G401 (cell line): ENCODE data around the gene RBBP8NL. TPM values are rescaled to one million over a fixed set of nuclear protein-coding genes. Genes with fewer than 3 reads are reported as not detected.
"Not testable (repeated sequence)": the region's sequence is repeated elsewhere in the genome, so short reads cannot be mapped to it uniquely, and the experiment has no call there.

Source experiments
- DNase-seq: peaks from one replicate; pipeline ENCODE4 v3.0.0-alpha.2; 2015; ENCODE audit warnings: low spot score
- in situ Hi-C: cut with HindIII; loops from 2 replicates; pipeline ENCODE4 v1.10.0; 2016; ENCODE audit warnings: low sequenced_read_pairs, mixed read lengths
- total RNA-seq: library from RNA; depleted of rRNA; stranded (reverse); fragments of >200 nt; shearing (Covaris generic); gene quantifications from 2 replicates; pipeline ENCODE4 v1.2.3, GENCODE V29; 2014

The RBBP8NL gene
- total RNA-seq, 1 experiment from 2014 or later: not detected

DNA sequence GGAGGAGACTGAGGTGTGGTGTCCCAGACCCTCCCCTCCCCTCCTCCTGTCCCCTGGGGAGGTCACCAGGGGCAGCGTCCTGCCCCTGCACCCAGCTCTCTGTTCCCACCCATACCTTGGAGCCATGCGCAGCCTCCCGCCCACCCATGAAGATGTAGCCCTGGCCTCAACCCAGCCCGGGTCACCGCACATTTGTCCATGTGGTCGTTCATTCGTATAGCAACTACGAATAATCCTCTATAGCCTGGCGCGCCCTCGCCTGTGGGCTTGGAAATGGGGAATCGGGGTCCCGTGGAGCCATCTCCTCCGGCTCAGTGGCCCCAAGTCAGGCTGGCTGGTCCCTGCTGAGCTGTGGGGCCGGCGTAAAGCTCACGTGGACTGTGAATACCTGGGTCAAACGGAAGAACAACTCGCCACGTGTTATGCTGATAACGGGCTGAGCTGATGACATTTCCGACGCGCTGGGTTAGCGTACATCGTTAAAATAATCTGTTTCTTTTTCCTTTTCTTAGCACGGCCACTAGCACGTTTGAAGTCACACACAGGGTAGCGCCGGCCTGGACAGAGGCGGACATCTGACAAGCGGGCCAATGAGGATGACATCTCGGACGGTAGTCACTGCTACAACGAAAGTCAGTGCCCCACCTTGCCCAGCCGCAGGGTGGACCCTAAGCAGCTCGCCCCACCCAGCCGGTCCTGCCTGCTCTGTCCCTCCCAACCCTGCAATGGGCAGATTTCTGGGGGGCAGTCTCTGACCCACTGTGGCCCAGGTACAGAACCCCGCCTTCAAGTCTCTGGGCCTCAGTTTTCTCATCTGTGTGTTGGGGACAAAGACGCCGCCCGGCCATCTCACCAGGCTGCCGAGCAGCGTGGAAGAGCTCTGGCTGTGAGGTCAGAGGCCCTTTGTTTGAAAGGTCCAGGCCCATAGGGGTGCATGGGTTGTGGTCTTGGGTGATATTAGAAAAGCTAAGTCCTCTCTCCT lies 19.8 kb upstream of the RBBP8NL start:
- in situ Hi-C loops: no loop called here
- no peak for DNase-seq

DNA sequence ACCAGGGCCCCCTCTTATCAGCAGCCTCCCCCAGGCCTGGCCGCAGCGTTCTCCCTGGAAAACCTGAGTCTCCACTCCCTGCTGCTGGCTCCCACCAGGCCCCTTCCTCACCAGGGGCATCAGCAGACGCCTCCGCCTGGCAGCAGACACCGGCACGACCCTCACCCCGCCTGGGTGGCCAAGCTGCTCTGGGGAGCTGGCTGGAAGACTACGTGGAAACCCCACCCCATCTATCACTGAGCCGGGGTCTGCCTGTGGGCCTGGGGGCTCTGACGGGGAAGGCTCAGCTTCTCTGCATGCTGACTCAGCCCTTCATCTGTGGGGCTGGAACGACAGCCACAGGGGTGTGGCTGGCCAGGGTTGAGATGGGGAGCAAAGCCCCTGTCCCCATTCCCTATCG lies 19.1 kb upstream of the RBBP8NL start:
- no peak for DNase-seq
- in situ Hi-C loops: no loop called here

GRCh38 chr20:62445553-62446340 lies 18.4 kb upstream of the RBBP8NL start:
- no peak for DNase-seq
- in situ Hi-C loops: no loop called here

GRCh38 chr20:62444286-62444685 lies 16.9 kb upstream of the RBBP8NL start:
- DNase-seq: no peak
- in situ Hi-C loops: no loop called here

DNA sequence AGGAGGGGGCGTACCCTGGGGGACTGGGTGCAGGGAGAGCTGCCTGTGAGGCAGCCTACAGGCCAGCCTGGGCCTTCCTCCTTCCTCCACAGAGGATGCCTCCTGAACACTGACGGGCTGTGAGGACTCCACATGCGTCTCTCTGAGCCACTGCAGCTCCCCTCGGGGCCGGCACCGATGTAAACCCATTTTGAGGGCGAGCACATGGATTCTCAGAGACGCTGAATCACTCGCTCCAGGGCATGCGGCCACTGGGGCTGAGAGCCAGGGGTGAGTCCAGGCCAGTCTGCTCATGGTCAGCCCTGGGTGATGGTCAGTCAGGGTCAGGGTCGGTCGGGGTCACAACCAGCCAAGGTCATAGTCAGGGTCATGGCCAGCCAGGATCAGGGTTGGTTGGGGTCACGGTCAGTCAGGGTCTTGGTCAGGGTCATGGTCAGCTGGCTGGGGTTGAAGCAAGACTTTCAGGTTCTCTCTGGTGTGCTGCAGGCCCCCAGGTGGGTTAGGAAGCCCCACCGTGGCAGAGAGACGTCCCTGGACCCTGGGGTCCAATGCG lies 14.7 kb upstream of the RBBP8NL start:
- no peak for DNase-seq
- in situ Hi-C loops: no loop called here

GRCh38 chr20:62439218-62439617 lies 11.9 kb upstream of the RBBP8NL start:
- DNase-seq: no peak
- in situ Hi-C loops: no loop called here

- in situ Hi-C loops: no loop called here
- DNase-seq: no peak
Observed at GRCh38 chr20:62437927-62438326, 10.6 kb upstream of the RBBP8NL start.

GRCh38 chr20:62437496-62437895 lies 10.2 kb upstream of the RBBP8NL start:
- in situ Hi-C loops: no loop called here

DNA sequence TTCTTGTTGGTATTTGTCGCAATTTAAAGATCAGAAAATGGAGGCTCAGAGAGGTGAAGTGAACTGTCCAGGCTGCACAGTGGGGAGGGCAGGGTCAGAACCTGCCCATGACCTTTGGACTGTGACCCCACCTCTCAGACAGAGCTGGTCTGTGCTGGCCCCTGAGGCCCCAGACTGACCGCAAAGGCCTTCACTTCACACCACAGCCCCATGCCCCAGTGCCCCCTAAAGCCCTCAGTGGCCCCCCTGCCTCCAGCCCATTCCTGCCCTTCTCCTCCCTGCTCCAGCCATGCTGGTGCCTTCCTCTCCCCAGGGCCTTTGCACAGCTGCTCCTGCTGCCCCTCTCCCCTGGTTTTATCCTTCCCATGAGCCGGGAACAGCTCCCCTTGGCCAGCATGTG lies 9.4 kb upstream of the RBBP8NL start:
- in situ Hi-C loops: no loop called here
- no peak for DNase-seq

More at GRCh38 chr20:62437496-62437895, 10.2 kb upstream of the RBBP8NL start:
- no peak for DNase-seq

DNA sequence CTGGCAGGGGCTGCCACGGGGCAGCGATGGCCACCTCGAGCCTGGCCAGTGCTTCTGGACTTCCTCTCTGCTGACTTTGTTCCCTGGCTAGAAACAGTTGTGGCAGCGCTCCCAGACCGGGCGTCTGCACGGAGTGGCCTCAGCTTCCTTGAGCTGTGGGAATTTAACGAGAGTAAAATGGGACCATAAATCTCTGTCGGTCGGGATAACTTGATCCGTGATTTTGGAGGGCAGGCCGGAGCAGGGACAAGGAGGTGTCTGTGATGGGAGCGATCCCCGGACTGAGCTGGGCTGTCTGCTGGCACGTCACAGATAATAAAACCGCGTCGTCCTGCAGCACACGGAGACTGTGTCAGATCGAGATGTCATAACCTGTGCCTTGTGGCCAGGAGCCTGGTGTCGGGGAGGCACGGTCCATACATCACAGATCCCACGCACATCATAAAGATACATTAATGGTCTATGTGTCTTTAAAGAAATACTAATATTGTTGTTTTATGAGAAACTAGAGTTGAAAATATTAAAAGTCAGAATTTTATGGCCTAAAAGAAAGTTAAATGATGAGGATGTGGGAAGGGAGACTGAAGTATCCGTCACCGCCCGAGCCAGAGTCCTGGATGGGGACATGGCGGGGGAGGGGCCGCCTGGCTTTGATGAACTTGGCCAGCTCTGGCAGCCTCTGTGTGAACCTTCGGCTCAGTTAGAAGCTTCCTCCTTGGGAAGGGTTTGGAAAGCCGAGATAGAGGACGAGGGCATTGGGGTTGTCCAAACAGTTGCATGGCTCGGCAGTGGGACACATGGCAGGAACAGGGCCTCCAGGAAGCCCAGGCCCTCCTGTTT lies 6.5 kb upstream of the RBBP8NL start:
- in situ Hi-C loops: no loop called here
- DNase-seq: peak; percentile 8

GRCh38 chr20:62430866-62431447 lies 3.6 kb upstream of the RBBP8NL start:
- DNase-seq: no peak
- in situ Hi-C loops: no loop called here

DNA sequence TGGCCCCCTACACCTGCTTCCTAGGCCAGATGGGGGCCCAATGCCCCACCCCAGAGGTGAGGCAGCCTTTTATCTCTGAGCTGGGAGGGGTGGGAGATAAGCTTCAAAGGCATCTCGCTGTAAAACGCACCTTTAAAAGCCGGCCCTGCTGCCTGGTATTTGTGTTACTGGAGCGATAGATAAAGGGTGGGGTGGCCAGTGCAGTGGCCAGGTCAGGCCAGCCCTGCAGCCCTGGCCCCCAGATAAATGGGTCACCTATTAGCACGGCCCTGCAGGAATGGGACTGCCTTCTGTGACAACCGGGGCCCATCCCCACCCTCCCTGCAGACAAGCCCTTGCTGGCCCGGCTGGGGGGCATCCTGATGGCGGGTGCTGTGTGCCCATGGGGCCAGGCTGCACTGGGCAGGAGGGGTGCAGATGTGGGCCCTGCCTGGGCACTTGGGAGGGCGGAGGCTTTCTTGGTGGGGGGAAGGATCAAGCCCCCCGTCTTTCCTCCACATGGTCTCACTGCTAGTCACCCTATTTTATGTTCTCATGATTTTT lies 3.0 kb upstream of the RBBP8NL start:
- in situ Hi-C loops: no loop called here
- no peak for DNase-seq

DNA sequence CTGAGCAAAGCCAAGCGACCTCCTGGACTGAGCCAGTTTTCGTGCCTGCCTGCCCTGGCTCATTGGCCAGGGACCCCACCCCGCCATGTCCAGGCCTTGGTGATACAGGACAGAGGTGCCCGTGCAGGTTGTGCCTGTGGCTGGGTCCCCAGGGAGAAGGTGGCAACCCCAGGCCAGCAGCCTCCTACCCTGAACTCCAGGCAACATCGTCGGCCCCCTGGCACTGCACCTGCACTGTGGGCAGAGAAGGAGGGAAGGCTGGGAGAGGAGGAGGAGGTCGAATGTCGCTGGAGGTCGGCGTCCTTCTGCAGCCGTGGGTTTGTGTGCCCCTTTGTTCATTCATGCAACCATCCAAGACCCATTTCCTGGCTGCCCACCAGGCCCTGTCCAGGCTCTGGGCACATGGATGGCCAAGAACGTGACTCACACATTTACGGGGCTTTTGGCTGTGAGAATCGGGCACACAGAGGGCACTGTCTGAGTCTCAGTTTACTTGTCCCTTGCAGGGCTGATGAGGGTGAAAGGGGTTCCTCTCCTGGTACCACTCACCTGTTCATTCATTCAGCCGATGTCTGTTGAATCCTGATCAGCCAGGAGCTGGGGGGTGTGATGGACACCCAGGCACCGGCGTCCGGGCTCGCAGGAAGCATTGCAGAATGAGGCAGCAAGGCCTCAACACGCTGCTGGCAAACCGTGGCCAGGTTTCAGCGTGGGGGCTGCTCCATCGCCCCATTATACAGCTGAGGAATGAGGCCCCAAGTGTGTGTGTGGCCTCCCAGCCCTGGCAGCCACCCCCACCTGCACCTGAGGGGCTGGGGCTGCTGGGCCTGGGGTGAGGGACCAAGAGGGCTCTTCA lies 2.3 kb upstream of the RBBP8NL start:
- no peak for DNase-seq
- in situ Hi-C loops: no loop called here

GRCh38 chr20:62428396-62429295 lies 1.3 kb upstream of the RBBP8NL start:
- in situ Hi-C loops: no loop called here
- DNase-seq: no peak

DNA sequence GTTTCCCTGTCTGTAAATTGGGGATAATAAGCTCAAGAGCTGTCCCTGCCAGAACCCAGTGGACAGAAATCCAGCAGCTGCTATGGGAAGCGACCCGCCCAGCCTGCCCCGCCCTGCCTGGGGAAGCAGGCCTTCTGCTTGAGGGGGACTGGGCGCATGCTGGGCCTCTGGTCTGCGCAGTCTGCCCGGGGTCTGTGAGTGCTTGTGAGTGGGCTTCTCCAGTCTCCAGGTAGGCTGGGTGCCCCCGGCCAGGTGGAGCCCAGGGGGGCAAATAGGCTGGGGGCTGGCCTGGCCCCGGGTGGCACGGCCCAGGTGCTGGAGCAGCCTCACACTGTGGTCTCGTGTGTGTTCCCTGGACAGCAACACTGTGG lies 648 bp upstream of the RBBP8NL start:
- DNase-seq: no peak
- in situ Hi-C loops: no loop called here

DNA sequence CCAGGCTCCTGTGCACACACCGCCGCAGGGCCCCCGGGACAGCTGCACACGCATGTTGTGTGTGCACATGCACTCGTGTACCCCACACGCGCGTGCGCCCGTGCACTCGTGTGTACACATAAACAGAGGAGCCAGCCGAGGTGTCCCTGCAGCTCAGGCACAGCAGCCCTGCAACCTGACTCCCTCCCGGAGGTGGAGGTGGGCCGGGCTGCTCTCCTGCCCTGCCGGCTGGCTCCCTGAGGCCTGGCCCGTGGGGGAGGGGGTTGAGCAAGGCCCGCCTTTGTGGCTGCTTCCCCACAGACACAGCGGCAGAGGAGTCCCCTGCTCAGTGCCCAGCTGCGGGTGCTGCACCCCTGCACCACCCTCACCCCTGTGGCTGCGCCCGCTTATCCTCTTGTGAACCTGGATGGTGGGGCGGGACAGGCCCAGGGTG lies 624 bp downstream of the RBBP8NL start:
- in situ Hi-C loops: no loop called here
- DNase-seq: no peak

GRCh38 chr20:62426059-62426348 lies 1.3 kb downstream of the RBBP8NL start:
- in situ Hi-C loops: not testable (repeated sequence)

More at GRCh38 chr20:62426059-62426348, 1.3 kb downstream of the RBBP8NL start:
- DNase-seq: not testable (repeated sequence)
